ENCODE measurements around the gene CDH4. TPM values are rescaled to one million over a fixed set of nuclear protein-coding genes. Genes with fewer than 3 reads are reported as not detected.

Gene CDH4
- total and polyA plus RNA-seq, 2 donors (not counting 1 experiment from before 2014, with no cell fraction given), result not detected

DNA sequence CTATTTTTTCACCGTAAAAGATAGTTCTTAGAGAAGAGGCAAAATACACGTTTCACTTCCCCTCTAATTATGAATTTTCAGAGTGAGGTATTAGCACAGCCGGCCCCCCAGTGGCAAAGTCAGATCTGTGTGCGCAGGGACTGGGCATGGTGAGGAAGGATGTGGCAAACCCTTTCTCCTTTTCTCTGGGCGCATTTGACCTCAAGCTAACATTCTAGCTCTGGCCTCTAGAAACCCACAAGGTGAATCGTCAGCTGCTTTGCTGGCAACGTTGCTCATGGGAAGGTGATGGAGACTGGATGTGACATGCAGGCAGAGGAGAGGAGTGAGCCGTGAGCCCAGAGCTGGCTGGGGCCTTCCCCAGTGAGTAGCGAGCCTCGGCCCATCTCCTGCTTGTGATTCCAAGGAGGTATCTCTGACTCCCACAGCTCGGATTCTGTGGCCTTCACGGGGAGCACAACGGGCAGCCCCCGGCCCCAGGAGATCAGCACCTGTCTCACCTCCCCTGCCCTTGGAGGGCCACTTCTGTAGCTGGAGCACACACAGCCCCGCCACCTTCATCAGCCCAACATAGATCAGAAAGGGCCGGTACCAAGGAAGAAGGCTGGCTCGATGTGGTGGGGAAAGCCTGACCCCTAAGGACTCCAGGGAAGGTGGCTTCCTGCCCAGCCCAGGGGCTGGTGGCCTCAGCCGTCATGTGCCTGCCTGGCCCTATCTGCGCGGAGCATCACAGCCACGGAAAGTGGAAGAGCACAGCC lies 660.8 kb downstream of the CDH4 start:
- 79% methylated on average over 9 of the region's 21 CpGs for WGBS (ENCODE audit: insufficient coverage)
- ATAC-seq (ENCODE audit: low read depth) (no peak), DNase-seq (no peak)
- Histone ChIP-seq H3K4me3 (ENCODE audit: control extremely low read depth in 1 of 5, extremely low read depth in 1 of 5, insufficient read depth in 1 of 5, low read depth in 2 of 5, low read length in 4 of 5) (no peak overlapping the region), H3K79me2 (ENCODE audit: control insufficient read depth, insufficient read depth, low read length) (no peaks in the 10 kb centered on the region), H3K9me3 (ENCODE audit: control extremely low read depth in 1 of 3, control insufficient read depth in 2 of 3, insufficient read depth in 1 of 3, low read length in 2 of 3) (peaks cover 0 to 9% (median 4%) of the 10 kb centered on the region in 3 donors), H4K20me1 (ENCODE audit: control insufficient read depth, insufficient read depth, low read length, poor library complexity, severe bottlenecking) (no peaks in the 10 kb centered on the region), H2AFZ (ENCODE audit: insufficient read depth, low read depth, low read length, poor library complexity, severe bottlenecking) (no peak overlapping the region), H3K4me2 (replicated peaks; ENCODE audit: low read depth, low read length, poor library complexity, severe bottlenecking) (no peak overlapping the region), H3K27me3 (replicated peaks in 1 of 4; ENCODE audit: control extremely low read depth in 1 of 4, control insufficient read depth in 3 of 4, insufficient read depth in 4 of 4, low read length in 3 of 4) (no peaks in the 10 kb centered on the region), H3K4me1 (ENCODE audit: control insufficient read depth in 2 of 2, insufficient read depth in 2 of 2, low read length in 2 of 2) (peaks cover 3 to 8% of the 10 kb centered on the region in 2 donors), H3K9ac (ENCODE audit: low read length) (no peak overlapping the region), H3K27ac (ENCODE audit: low read length in 2 of 2) (no peak overlapping the region), H3K36me3 (replicated peaks in 1 of 2; ENCODE audit: control extremely low read depth in 1 of 2, control insufficient read depth in 1 of 2, extremely low read depth in 1 of 2, insufficient read depth in 2 of 2, low read length in 1 of 2) (no peaks in the 10 kb centered on the region)
- Mint-ChIP-seq H3K4me1 (peaks cover 13% of the 10 kb centered on the region), H3K4me3 (no peak overlapping the region), H3K27me3 (peaks cover 8% of the 10 kb centered on the region), H3K9me3 (ENCODE audit: insufficient read depth) (no peaks in the 10 kb centered on the region), H3K27ac (no peak overlapping the region)
- ChIA-PET CTCF (interaction anchor here (1.8 kb wide), 1 partner anchor 26 kb away, joined by 4 read pairs; no protein-coding TSS in a partner anchor), POLR2A (no interaction called here)
- no peak for TF ChIP-seq EZH2 (IDR thresholded peaks at IDR 0.05; ENCODE audit: borderline replicate concordance, insufficient read depth, low read depth, low read length, poor library complexity, severe bottlenecking)
- TF ChIP-seq, protein P1, sequence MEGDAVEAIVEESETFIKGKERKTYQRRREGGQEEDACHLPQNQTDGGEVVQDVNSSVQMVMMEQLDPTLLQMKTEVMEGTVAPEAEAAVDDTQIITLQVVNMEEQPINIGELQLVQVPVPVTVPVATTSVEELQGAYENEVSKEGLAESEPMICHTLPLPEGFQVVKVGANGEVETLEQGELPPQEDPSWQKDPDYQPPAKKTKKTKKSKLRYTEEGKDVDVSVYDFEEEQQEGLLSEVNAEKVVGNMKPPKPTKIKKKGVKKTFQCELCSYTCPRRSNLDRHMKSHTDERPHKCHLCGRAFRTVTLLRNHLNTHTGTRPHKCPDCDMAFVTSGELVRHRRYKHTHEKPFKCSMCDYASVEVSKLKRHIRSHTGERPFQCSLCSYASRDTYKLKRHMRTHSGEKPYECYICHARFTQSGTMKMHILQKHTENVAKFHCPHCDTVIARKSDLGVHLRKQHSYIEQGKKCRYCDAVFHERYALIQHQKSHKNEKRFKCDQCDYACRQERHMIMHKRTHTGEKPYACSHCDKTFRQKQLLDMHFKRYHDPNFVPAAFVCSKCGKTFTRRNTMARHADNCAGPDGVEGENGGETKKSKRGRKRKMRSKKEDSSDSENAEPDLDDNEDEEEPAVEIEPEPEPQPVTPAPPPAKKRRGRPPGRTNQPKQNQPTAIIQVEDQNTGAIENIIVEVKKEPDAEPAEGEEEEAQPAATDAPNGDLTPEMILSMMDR (IDR thresholded peaks at IDR 0.05), result no peak
- intact Hi-C loops (cut with micrococcal nuclease), result no loop called here

DNA sequence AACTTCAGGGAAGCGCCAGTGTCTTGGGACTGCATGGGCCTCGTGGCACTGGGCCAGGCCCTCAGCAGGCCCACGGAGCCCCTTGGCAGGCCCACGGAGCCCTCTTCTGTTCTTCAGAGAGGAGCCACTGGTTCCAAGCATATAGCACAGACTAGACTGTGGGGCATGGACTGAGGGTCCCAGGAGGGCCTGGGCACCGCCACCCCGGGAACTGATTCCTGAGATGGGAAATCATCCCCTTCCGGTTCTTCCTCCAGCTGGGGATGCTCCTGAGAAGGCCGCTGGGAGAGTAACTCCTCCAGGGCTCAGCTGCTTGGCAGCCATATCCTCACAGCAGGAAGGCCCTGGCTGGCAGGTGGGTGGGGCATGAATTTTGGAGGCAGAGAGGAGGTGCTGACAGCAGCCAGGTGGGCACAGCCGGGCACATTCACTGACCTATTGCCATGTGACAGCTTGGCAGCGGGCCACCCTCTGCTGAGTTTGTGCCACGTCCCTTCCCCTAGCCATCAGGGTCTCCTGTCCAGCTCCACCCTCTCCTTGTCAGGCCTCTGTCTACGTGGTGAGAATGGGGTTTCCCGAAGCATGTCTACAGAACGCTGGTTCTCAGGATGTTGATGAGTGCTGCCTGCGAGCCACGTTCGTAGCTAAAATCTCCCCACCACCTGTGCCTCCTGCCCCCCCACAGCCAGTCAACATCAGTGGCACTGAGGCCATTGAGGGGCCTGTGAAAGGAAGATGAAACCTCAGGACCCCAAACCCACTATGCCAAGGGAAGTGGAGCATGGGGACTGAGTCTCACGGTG lies 661.6 kb downstream of the CDH4 start:
- Mint-ChIP-seq H3K4me3 (no peak overlapping the region), H3K4me1 (peaks cover 13% of the 10 kb centered on the region), H3K9me3 (ENCODE audit: insufficient read depth) (no peaks in the 10 kb centered on the region), H3K27ac (no peak overlapping the region), H3K27me3 (peaks cover 8% of the 10 kb centered on the region)
- H3K36me3 ChIP-seq (replicated peaks in 1 of 2; ENCODE audit: control extremely low read depth in 1 of 2, control insufficient read depth in 1 of 2, extremely low read depth in 1 of 2, insufficient read depth in 2 of 2, low read length in 1 of 2), result no peaks in the 10 kb centered on the region
- TF ChIP-seq, protein P1 (IDR thresholded peaks at IDR 0.05), result no peak
- no peak for TF ChIP-seq EZH2 (IDR thresholded peaks at IDR 0.05; ENCODE audit: borderline replicate concordance, insufficient read depth, low read depth, low read length, poor library complexity, severe bottlenecking)
- no peaks in the 10 kb centered on the region for H3K27me3 ChIP-seq (replicated peaks in 1 of 4; ENCODE audit: control extremely low read depth in 1 of 4, control insufficient read depth in 3 of 4, insufficient read depth in 4 of 4, low read length in 3 of 4)
- CTCF ChIA-PET, result no interaction called here
- 74% methylated on average over 13 of the region's 18 CpGs for WGBS (ENCODE audit: insufficient coverage)
- H3K9ac ChIP-seq (ENCODE audit: low read length), result no peak overlapping the region
- H3K4me2 ChIP-seq (replicated peaks; ENCODE audit: low read depth, low read length, poor library complexity, severe bottlenecking), result no peak overlapping the region
- intact Hi-C loops (cut with micrococcal nuclease), result no loop called here
- ATAC-seq (ENCODE audit: low read depth) (no peak), DNase-seq (no peak)
- POLR2A ChIA-PET, result no interaction called here
- no peak overlapping the region for H2AFZ ChIP-seq (ENCODE audit: insufficient read depth, low read depth, low read length, poor library complexity, severe bottlenecking)
- H4K20me1 ChIP-seq (ENCODE audit: control insufficient read depth, insufficient read depth, low read length, poor library complexity, severe bottlenecking), result no peaks in the 10 kb centered on the region
- H3K4me3 ChIP-seq (ENCODE audit: control extremely low read depth in 1 of 5, extremely low read depth in 1 of 5, insufficient read depth in 1 of 5, low read depth in 2 of 5, low read length in 4 of 5), result no peak overlapping the region
- peaks cover 0 to 16% (median 4%) of the 10 kb centered on the region in 3 donors for H3K9me3 ChIP-seq (ENCODE audit: control extremely low read depth in 1 of 3, control insufficient read depth in 2 of 3, insufficient read depth in 1 of 3, low read length in 2 of 3)
- H3K27ac ChIP-seq (ENCODE audit: low read length in 2 of 2), result no peak overlapping the region
- H3K79me2 ChIP-seq (ENCODE audit: control insufficient read depth, insufficient read depth, low read length), result no peaks in the 10 kb centered on the region
- H3K4me1 ChIP-seq (ENCODE audit: control insufficient read depth in 2 of 2, insufficient read depth in 2 of 2, low read length in 2 of 2), result peaks cover 3 to 8% of the 10 kb centered on the region in 2 donors

Data from B cell (primary cell).